ENCODE results near the gene KARS1. TPM values are rescaled to one million over a fixed set of nuclear protein-coding genes. Genes with fewer than 3 reads are reported as not detected.

Gene KARS1
- total RNA-seq, result 95.9 TPM
- long read RNA-seq, transcript KARS-201 (14 exons, 2,005 nt), result major isoform, 77 of 117 reads
- long read RNA-seq, transcript KARS-202 (15 exons, 2,421 nt), result minor isoform, 17 of 117 reads
- long read RNA-seq, partial matches to known transcripts, result 11 of 117 reads
- long read RNA-seq, other reads (novel, unspliced or antisense), result 11 of 117 reads

- no peak for TF ChIP-seq CTCF (IDR thresholded peaks at IDR 0.05)
- peaks cover 51% of the 10 kb centered on the region for H3K4me1 ChIP-seq
- intact Hi-C loops (cut with DNase I), result no loop called here
- DNase-seq (peak; percentile 95), ATAC-seq (peak; percentile 98 to 99)
- H3K9me3 ChIP-seq, result no peaks in the 10 kb centered on the region
- H3K27me3 ChIP-seq (ENCODE audit: low read depth), result no peaks in the 10 kb centered on the region
- H3K4me3 ChIP-seq, result peak within 1 kb of the TSS; percentile 100
- peak within 1 kb of the TSS; percentile 98 for H3K27ac ChIP-seq
- H3K36me3 ChIP-seq, result peaks cover 28% of the 10 kb centered on the region
Measured at GRCh38 chr16:75647492-75648264, at the start of gene KARS1, which contains the start of gene TERF2IP. KARS1 (minus strand) TSS chr16:75647665; CDS start chr16:75647639, 26 bp downstream. TERF2IP (plus strand) TSS chr16:75647773; CDS start chr16:75647883, 110 bp downstream.

GRCh38 chr16:75695708-75696107 lies 48.2 kb upstream of the KARS1 start:
- TF ChIP-seq CTCF (IDR thresholded peaks at IDR 0.05), result no peak
- H3K4me3 ChIP-seq, result no peak overlapping the region
- DNase-seq, result no peak

GRCh38 chr16:75687361-75687760 lies 39.9 kb upstream of the KARS1 start:
- no peak for DNase-seq
- intact Hi-C loops (cut with DNase I), result no loop called here
- TF ChIP-seq CTCF (IDR thresholded peaks at IDR 0.05), result no peak
- Histone ChIP-seq H3K27me3 (ENCODE audit: low read depth) (no peaks in the 10 kb centered on the region), H3K27ac (no peak overlapping the region), H3K36me3 (no peaks in the 10 kb centered on the region), H3K9me3 (no peaks in the 10 kb centered on the region), H3K4me3 (no peak overlapping the region), H3K4me1 (no peaks in the 10 kb centered on the region)
- ATAC-seq, result no peak

More at GRCh38 chr16:75695708-75696107, 48.2 kb upstream of the KARS1 start:
- Histone ChIP-seq H3K27ac (no peak overlapping the region), H3K9me3 (no peaks in the 10 kb centered on the region), H3K36me3 (no peaks in the 10 kb centered on the region), H3K4me1 (no peaks in the 10 kb centered on the region), H3K27me3 (ENCODE audit: low read depth) (no peaks in the 10 kb centered on the region)
- no peak for ATAC-seq
- intact Hi-C loops (cut with DNase I), result no loop called here

- Histone ChIP-seq H3K27ac (no peak overlapping the region), H3K4me1 (no peaks in the 10 kb centered on the region), H3K36me3 (no peaks in the 10 kb centered on the region), H3K9me3 (no peaks in the 10 kb centered on the region), H3K4me3 (no peak overlapping the region), H3K27me3 (ENCODE audit: low read depth) (no peaks in the 10 kb centered on the region)
- intact Hi-C loops (cut with DNase I), result no loop called here
- TF ChIP-seq CTCF (IDR thresholded peaks at IDR 0.05), result no peak
- no peak for ATAC-seq
- no peak for DNase-seq
Measured at GRCh38 chr16:75682308-75682707, 34.8 kb upstream of the KARS1 start.

- Histone ChIP-seq H3K27me3 (ENCODE audit: low read depth) (no peaks in the 10 kb centered on the region), H3K9me3 (no peaks in the 10 kb centered on the region), H3K4me3 (no peak overlapping the region), H3K27ac (no peak overlapping the region), H3K4me1 (no peaks in the 10 kb centered on the region), H3K36me3 (no peaks in the 10 kb centered on the region)
- ATAC-seq, result no peak
- TF ChIP-seq CTCF (IDR thresholded peaks at IDR 0.05), result no peak
- intact Hi-C loops (cut with DNase I), result no loop called here
- DNase-seq, result no peak
Measured at GRCh38 chr16:75679366-75679765, 31.9 kb upstream of the KARS1 start.

Data from lower lobe of right lung (tissue), 2 donors.